HG02943 (cell line): Measurements from ENCODE around the gene CELA2A.
"Not testable (repeated sequence)": the region's sequence is repeated elsewhere in the genome, so short reads cannot be mapped to it uniquely, and the experiment has no call there.

Experiments used
- ATAC-seq: cut with Tn5 transposase; IDR thresholded peaks from one replicate; pipeline ENCODE4 v1.9.1; 2021; ENCODE audit warnings: mild to moderate bottlenecking, low read depth, moderate library complexity; ENCODE audit not compliant: unreplicated experiment

CELA2A gene

GRCh38 chr1:15424146-15424667 is 32.3 kb upstream of the CELA2A start:
- no peak for ATAC-seq

GRCh38 chr1:15424981-15425380 is 31.6 kb upstream of the CELA2A start:
- no peak for ATAC-seq

GRCh38 chr1:15425521-15425920 is 31.0 kb upstream of the CELA2A start:
- no peak for ATAC-seq

- no peak for ATAC-seq
These were observed 30.6 kb upstream of the CELA2A start for GRCh38 chr1:15425958-15426357.

GRCh38 chr1:15426492-15427279 is 29.8 kb upstream of the CELA2A start:
- no peak for ATAC-seq

- ATAC-seq, result no peak
These were observed 29.3 kb upstream of the CELA2A start for GRCh38 chr1:15427280-15427666.

GRCh38 chr1:15428252-15428651 is 28.3 kb upstream of the CELA2A start:
- ATAC-seq, result not testable (repeated sequence)

GRCh38 chr1:15428815-15429435 is 27.6 kb upstream of the CELA2A start:
- ATAC-seq, result no peak

GRCh38 chr1:15429701-15430149 is 26.8 kb upstream of the CELA2A start:
- ATAC-seq, result no peak

- no peak for ATAC-seq
These were observed 25.6 kb upstream of the CELA2A start for GRCh38 chr1:15430787-15431570.

- no peak for ATAC-seq
These were observed 25.0 kb upstream of the CELA2A start for GRCh38 chr1:15431571-15431948.

- no peak for ATAC-seq
These were observed 24.2 kb upstream of the CELA2A start for GRCh38 chr1:15432324-15432723.

GRCh38 chr1:15433471-15433870 is 23.1 kb upstream of the CELA2A start:
- ATAC-seq, result no peak

- not testable (repeated sequence) for ATAC-seq
These were observed 21.8 kb upstream of the CELA2A start for GRCh38 chr1:15434739-15435138.

- ATAC-seq, result no peak
These were observed 21.1 kb upstream of the CELA2A start for GRCh38 chr1:15435239-15436077.

- ATAC-seq, result no peak
These were observed 19.6 kb upstream of the CELA2A start for GRCh38 chr1:15436881-15437442.

- no peak for ATAC-seq
These were observed 17.2 kb upstream of the CELA2A start for GRCh38 chr1:15439325-15439724.

GRCh38 chr1:15440357-15440756 is 16.2 kb upstream of the CELA2A start:
- no peak for ATAC-seq

- no peak for ATAC-seq
These were observed 15.3 kb upstream of the CELA2A start for GRCh38 chr1:15441247-15441646.

GRCh38 chr1:15442119-15442518 is 14.4 kb upstream of the CELA2A start:
- no peak for ATAC-seq
